Kidney (tissue), 14 donors: Measurements from ENCODE around the gene SMCO2. TPM values are rescaled to one million over a fixed set of nuclear protein-coding genes. Genes with fewer than 3 reads are reported as not detected.

ENCODE experiments used
- DNase-seq, 5 donors: peaks; one replicate each; pipeline ENCODE4 v3.0.0-alpha.2; 2013 to 2020
- FAIRE-seq: peaks from 2 replicates; lab custom pipeline; 2012; peaks lifted over from hg19 to GRCh38; lab: Jason Lieb, UNC
- H3K27ac ChIP-seq, 2 donors: one replicate each; pipeline ENCODE4 v1.7.0; 2013; ENCODE audit warnings: low read depth in 2 of 2, low read length in 2 of 2, inconsistent platforms in 1 of 2
- H3K27me3 ChIP-seq: one replicate; pipeline ENCODE4 v1.7.1; 2013; ENCODE audit warnings: low read length, inconsistent platforms; ENCODE audit not compliant: control insufficient read depth, insufficient read depth
- H3K36me3 ChIP-seq, 3 donors: one replicate each; pipeline versions ENCODE4 v1.7.0 to v1.7.1; 2013; ENCODE audit warnings: low read length in 3 of 3, control low read depth in 1 of 3, inconsistent platforms in 1 of 3; ENCODE audit not compliant: insufficient read depth in 3 of 3, control insufficient read depth in 2 of 3
- H3K4me1 ChIP-seq, 3 donors: one replicate each; pipeline versions ENCODE4 v1.7.0 to v1.7.1; 2013; ENCODE audit warnings: low read length in 3 of 3, inconsistent platforms in 1 of 3, low read depth in 1 of 3; ENCODE audit not compliant: control insufficient read depth in 2 of 3, insufficient read depth in 2 of 3
- H3K4me3 ChIP-seq, 3 donors: one replicate each; pipeline versions ENCODE4 v1.7.0 to v1.8.1; 2013; ENCODE audit warnings: low read length in 3 of 3, control low read depth in 1 of 3, inconsistent platforms in 1 of 3
- H3K9ac ChIP-seq, 3 donors: one replicate each; pipeline versions ENCODE4 v1.7.0 to v1.7.1; 2013; ENCODE audit warnings: low read length in 3 of 3, control low read depth in 1 of 3, inconsistent platforms in 1 of 3
- H3K9me3 ChIP-seq, 3 donors: one replicate each; pipeline versions ENCODE4 v1.7.0 to v1.7.1; 2013; ENCODE audit warnings: low read length in 3 of 3, control low read depth in 1 of 3, inconsistent platforms in 1 of 3; ENCODE audit not compliant: control insufficient read depth in 2 of 3, insufficient read depth in 1 of 3
- intact Hi-C: fragments of 100-400 bp; cut with DNase I; formaldehyde crosslinking; loops from one replicate; pipeline ENCODE4 v1.11.1; 2022
- polyA plus RNA-seq: library from polyadenylated mRNA; stranded (reverse); fragments of 350-450 nt; fragmentation: Illumina TruSeq; extraction: RNeasy Lipid Tissue Mini Kit (QIAGEN cat#74804); gene quantifications from one replicate; pipeline ENCODE4 v1.2.3, GENCODE V29; 2014; ENCODE audit warnings: low read depth, low replicate concordance; ENCODE audit not compliant: insufficient read depth
- total RNA-seq: library from RNA; stranded (reverse); fragmentation: NEBNext Ultra II Directional; extraction: Animal tissue kit (Norgen Biotek cat#: 25700); gene quantifications from one replicate; pipeline ENCODE4 v1.2.1, GENCODE V29; 2021
- TF ChIP-seq, protein P1 (sequence below): IDR thresholded peaks from 3 replicates; pipeline ENCODE4 v1.5.1; 2012; ENCODE audit warnings: mild to moderate bottlenecking, moderate library complexity, borderline replicate concordance; ENCODE audit not compliant: insufficient read depth; ENCODE audit errors: extremely low read depth
- donor health status: control.
- donor health status: control.
- donor health status: control.
- donor health status: control.
- donor health status: control.
- donor health status: DM: yes; HTN: yes; CAD: no.
- donor health status: Normal renal cell carcinoma (clear cell type).

Gene SMCO2
- total and polyA plus RNA-seq, 2 donors from 2014 or later, result 0.38 TPM; not detected in 1

DNA sequence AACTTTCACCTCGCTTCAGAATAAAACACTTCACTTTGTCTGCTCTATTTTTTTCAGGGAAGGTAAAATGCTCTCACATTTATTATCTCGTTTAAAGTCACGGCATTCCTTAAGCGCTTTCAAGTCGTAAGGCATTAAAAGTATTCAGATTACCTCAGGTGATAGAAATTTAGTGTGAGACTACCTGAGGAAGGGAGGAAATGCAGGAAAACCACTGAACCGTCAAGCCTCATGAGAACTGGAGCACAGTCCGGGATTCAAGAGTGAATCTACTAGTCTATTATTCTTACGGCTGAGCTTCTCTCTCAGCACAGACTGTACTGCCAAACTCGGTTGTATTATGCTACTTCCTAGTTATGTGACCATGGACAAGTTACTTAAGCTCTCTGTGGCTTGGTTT is 69.1 kb downstream of the SMCO2 start:
- FAIRE-seq (peak; percentile 81), DNase-seq (peak in 3 of 5 donors; percentile 60 to 89 (median 89))
- peaks cover 0 to 8% (median 0%) of the 10 kb centered on the region in 3 donors for H3K4me1 ChIP-seq
- H3K36me3 ChIP-seq, result no peaks in the 10 kb centered on the region
- no peak overlapping the region for H3K9ac ChIP-seq
- H3K27ac ChIP-seq, result peak overlapping the region in 1 of 2 donors; percentile 10
- intact Hi-C loops, result no loop called here
- TF ChIP-seq, protein P1, sequence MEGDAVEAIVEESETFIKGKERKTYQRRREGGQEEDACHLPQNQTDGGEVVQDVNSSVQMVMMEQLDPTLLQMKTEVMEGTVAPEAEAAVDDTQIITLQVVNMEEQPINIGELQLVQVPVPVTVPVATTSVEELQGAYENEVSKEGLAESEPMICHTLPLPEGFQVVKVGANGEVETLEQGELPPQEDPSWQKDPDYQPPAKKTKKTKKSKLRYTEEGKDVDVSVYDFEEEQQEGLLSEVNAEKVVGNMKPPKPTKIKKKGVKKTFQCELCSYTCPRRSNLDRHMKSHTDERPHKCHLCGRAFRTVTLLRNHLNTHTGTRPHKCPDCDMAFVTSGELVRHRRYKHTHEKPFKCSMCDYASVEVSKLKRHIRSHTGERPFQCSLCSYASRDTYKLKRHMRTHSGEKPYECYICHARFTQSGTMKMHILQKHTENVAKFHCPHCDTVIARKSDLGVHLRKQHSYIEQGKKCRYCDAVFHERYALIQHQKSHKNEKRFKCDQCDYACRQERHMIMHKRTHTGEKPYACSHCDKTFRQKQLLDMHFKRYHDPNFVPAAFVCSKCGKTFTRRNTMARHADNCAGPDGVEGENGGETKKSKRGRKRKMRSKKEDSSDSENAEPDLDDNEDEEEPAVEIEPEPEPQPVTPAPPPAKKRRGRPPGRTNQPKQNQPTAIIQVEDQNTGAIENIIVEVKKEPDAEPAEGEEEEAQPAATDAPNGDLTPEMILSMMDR, result no peak
- no peak overlapping the region for H3K4me3 ChIP-seq
- no peaks in the 10 kb centered on the region for H3K27me3 ChIP-seq
- H3K9me3 ChIP-seq, result no peaks in the 10 kb centered on the region

DNA sequence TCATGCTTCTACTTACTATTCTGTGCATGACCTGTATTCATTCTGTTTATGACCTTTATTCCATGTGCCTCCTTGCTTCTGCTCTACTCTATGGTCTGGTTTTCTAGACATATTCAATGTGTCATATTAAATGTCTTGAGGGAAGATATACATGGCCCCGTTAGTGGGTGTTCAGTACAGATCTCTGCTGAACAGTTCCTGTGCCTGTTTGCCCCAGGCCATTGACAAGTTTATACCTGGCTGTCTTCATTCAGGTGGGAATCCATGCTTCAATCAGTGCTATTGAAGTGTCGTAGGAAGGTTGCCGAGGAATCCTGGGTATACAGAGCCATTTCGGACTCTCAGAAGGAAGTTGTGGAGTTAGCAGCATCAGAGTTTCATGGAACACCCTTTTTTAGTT is 70.1 kb downstream of the SMCO2 start:
- no peak overlapping the region for H3K4me3 ChIP-seq
- no peaks in the 10 kb centered on the region for H3K9me3 ChIP-seq
- intact Hi-C loops, result no loop called here
- no peak for FAIRE-seq
- H3K4me1 ChIP-seq, result peaks cover 0 to 8% (median 6%) of the 10 kb centered on the region in 3 donors
- no peak overlapping the region for H3K9ac ChIP-seq
- H3K27ac ChIP-seq, result peak overlapping the region in 1 of 2 donors; percentile 30
- TF ChIP-seq, protein P1, result no peak
- no peaks in the 10 kb centered on the region for H3K27me3 ChIP-seq
- DNase-seq, result no peak
- H3K36me3 ChIP-seq, result no peaks in the 10 kb centered on the region

DNA sequence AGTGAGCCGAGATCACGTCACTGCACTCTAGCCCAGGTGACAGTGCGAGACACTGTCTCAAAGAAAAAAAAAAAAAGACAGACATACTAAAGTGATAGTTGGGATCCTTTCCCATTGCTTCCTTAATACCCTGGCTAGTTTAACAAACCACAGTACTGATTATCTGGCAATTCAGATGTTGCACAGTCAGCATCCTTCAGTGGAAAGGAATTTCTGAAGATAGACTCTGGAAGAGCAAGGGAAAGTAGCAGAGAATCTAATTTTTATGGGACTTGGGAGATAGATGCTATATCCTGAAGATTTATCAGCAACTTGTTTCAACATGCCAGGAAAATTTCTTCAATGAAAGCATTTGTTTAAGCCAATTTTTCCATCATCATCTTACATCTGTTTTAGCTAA is 71.0 kb downstream of the SMCO2 start:
- Histone ChIP-seq H3K9me3 (no peaks in the 10 kb centered on the region), H3K4me3 (no peak overlapping the region), H3K4me1 (peaks cover 0 to 9% (median 8%) of the 10 kb centered on the region in 3 donors), H3K36me3 (no peaks in the 10 kb centered on the region), H3K9ac (no peak overlapping the region), H3K27ac (no peak overlapping the region), H3K27me3 (no peaks in the 10 kb centered on the region)
- TF ChIP-seq, protein P1, result no peak
- intact Hi-C loops, result no loop called here
- no peak for DNase-seq
- no peak for FAIRE-seq
